H1 (cell line): ENCODE measurements around the gene ITPR1. TPM values are rescaled to one million over a fixed set of nuclear protein-coding genes. Genes with fewer than 3 reads are reported as not detected.

Experiments used
- CHD7 ChIP-seq: fragments of 300-600 bp; sonication (generic); IDR thresholded peaks from 2 replicates; pipeline ENCODE4 v1.7.1; 2012; ENCODE audit warnings: low read length, moderate library complexity, mild to moderate bottlenecking, inconsistent platforms; ENCODE audit not compliant: insufficient replicate concordance
- SIX5 ChIP-seq: IDR thresholded peaks from 2 replicates; pipeline ENCODE4 v1.6.1; 2011; ENCODE audit warnings: mild to moderate bottlenecking, low read depth, low read length
- TAF1 ChIP-seq: IDR thresholded peaks from 2 replicates; pipeline ENCODE4 v1.6.1; 2011; ENCODE audit warnings: mild to moderate bottlenecking, low read depth, low read length
- TCF12 ChIP-seq: IDR thresholded peaks from 2 replicates; pipeline ENCODE4 v1.6.1; 2011; ENCODE audit warnings: low read depth, mild to moderate bottlenecking, low read length
- polyA plus RNA-seq, 7 experiments: library from polyadenylated mRNA; depleted of rRNA in 3 of 7; stranded (reverse) in 5 of 7; unstranded in 2 of 7; fragments of >200 nt in 5 of 7; fragments of 200-250 nt in 2 of 7; gene quantifications; 1 replicate in 5 of 7; 2 replicates in 1 of 7; 4 replicates in 1 of 7; pipeline versions ENCODE4 v1.2.1 to v1.2.3, GENCODE V29; 2011 to 2013; ENCODE audit warnings: missing spikeins in 2 of 7, mixed read lengths in 2 of 7
- total RNA-seq: library from RNA; stranded (reverse); fragmentation: NEBNext Ultra II Directional; extraction: Animal tissue kit (Norgen Biotek cat#: 25700); gene quantifications from 2 replicates; pipeline ENCODE4 v1.2.1, GENCODE V29; 2021

ITPR1 gene
- total and polyA plus RNA-seq, 2 of the 8 experiments (the other 6 are each of a cell fraction or from before 2014, with no cell fraction given) = 2.5 to 16.3 TPM

- TF ChIP-seq CHD7 = no peak
- no peak for TF ChIP-seq TAF1
- no peak for TF ChIP-seq SIX5
- TF ChIP-seq TCF12 = no peak
Measured at GRCh38 chr3:4600493-4600892, 107.3 kb downstream of the ITPR1 start (continued).
